Ishikawa (cell line): Measurements from ENCODE around the gene KRT17.

Source experiments
- CEBPB ChIP-seq: IDR thresholded peaks from 2 replicates; pipeline ENCODE4 v1.6.1; 2012
- CREB1 ChIP-seq: IDR thresholded peaks from 2 replicates; pipeline ENCODE4 v1.6.1; 2012; ENCODE audit warnings: low read depth
- EGR1 ChIP-seq: IDR thresholded peaks from 2 replicates; pipeline ENCODE4 v1.6.1; 2012
- EP300 ChIP-seq: IDR thresholded peaks from 2 replicates; pipeline ENCODE4 v1.6.1; 2012; ENCODE audit warnings: borderline replicate concordance
- RAD21 ChIP-seq: IDR thresholded peaks from 2 replicates; pipeline ENCODE4 v1.6.1; 2012; ENCODE audit warnings: low read depth
- TAF1 ChIP-seq: IDR thresholded peaks from 2 replicates; pipeline ENCODE4 v1.6.1; 2012; ENCODE audit warnings: low read depth, mild to moderate bottlenecking
- TCF12 ChIP-seq: IDR thresholded peaks from 2 replicates; pipeline ENCODE4 v1.6.1; 2012; ENCODE audit warnings: low read depth
- TEAD4 ChIP-seq: IDR thresholded peaks from 2 replicates; pipeline ENCODE4 v1.6.1; 2012
- YY1 ChIP-seq: IDR thresholded peaks from 2 replicates; pipeline ENCODE4 v1.6.1; 2012; ENCODE audit warnings: low read depth
- ZBTB7A ChIP-seq: IDR thresholded peaks from 2 replicates; pipeline ENCODE4 v1.6.1; 2012; ENCODE audit warnings: low read depth
- TF ChIP-seq, protein P1 (sequence below): IDR thresholded peaks from 2 replicates; pipeline ENCODE4 v1.6.1; 2012
- TF ChIP-seq, protein P2 (sequence below): IDR thresholded peaks from 2 replicates; pipeline ENCODE4 v1.6.1; 2012
- TF ChIP-seq, protein P3 (sequence below): IDR thresholded peaks from 2 replicates; pipeline ENCODE4 v1.6.1; 2012; ENCODE audit warnings: low read depth, mild to moderate bottlenecking

DNA sequence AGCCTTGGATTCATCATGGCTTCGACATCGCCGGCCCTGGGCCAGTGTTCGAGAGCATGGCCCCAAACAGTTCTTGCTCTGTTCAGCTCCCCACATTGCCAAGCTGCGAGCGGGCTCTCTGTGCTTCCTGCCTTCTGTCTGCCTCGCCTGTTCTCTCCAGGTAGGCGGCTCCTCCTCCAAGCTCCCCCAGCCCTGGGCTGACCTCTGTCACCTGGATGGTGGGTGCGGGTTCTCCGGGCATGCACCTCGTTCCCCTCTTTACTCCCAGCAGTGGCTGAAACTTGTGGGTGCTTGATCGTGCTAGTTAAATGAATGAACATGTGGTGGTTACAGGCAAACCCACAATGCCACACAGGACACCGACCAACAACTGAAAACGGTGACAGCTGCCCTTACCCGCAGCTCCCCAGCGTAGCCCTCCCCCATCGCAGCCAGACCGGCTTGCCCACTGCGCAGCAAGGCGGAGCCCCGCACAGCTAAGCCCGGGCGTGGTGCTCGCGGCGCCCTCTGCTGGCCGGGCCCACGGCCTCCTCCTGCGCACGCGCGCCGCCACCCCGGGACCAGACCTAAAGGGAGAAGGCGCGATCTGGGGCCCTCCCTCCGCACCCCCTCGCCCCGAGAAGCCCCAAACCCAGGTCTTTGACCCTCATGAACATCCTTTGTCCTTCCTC, 41.3 kb upstream of the KRT17 start:
- TF ChIP-seq EP300 (peak; percentile 34; the same call in 1 of the 2 replicates), CEBPB (no peak), YY1 (peak; percentile 15; the same call in 1 of the 2 replicates), EGR1 (no peak), CREB1 (no peak), TAF1 (peak; percentile 71), ZBTB7A (peak; percentile 78; the same call in 1 of the 2 replicates), TEAD4 (0 out of 2 replicates have a peak, but pooled peaks have one; percentile 18), RAD21 (peak; percentile 21; the same call in 1 of the 2 replicates), TCF12 (peak; percentile 66; the same call in 1 of the 2 replicates)
- TF ChIP-seq, protein P1, sequence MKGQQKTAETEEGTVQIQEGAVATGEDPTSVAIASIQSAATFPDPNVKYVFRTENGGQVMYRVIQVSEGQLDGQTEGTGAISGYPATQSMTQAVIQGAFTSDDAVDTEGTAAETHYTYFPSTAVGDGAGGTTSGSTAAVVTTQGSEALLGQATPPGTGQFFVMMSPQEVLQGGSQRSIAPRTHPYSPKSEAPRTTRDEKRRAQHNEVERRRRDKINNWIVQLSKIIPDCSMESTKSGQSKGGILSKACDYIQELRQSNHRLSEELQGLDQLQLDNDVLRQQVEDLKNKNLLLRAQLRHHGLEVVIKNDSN, result no peak
- TF ChIP-seq, protein P2, sequence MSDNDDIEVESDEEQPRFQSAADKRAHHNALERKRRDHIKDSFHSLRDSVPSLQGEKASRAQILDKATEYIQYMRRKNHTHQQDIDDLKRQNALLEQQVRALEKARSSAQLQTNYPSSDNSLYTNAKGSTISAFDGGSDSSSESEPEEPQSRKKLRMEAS, result peak; percentile 63
- TF ChIP-seq, protein P3, sequence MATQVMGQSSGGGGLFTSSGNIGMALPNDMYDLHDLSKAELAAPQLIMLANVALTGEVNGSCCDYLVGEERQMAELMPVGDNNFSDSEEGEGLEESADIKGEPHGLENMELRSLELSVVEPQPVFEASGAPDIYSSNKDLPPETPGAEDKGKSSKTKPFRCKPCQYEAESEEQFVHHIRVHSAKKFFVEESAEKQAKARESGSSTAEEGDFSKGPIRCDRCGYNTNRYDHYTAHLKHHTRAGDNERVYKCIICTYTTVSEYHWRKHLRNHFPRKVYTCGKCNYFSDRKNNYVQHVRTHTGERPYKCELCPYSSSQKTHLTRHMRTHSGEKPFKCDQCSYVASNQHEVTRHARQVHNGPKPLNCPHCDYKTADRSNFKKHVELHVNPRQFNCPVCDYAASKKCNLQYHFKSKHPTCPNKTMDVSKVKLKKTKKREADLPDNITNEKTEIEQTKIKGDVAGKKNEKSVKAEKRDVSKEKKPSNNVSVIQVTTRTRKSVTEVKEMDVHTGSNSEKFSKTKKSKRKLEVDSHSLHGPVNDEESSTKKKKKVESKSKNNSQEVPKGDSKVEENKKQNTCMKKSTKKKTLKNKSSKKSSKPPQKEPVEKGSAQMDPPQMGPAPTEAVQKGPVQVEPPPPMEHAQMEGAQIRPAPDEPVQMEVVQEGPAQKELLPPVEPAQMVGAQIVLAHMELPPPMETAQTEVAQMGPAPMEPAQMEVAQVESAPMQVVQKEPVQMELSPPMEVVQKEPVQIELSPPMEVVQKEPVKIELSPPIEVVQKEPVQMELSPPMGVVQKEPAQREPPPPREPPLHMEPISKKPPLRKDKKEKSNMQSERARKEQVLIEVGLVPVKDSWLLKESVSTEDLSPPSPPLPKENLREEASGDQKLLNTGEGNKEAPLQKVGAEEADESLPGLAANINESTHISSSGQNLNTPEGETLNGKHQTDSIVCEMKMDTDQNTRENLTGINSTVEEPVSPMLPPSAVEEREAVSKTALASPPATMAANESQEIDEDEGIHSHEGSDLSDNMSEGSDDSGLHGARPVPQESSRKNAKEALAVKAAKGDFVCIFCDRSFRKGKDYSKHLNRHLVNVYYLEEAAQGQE, result no peak
